ENCODE measurements around the gene PSMB7. TPM values are rescaled to one million over a fixed set of nuclear protein-coding genes. Genes with fewer than 3 reads are reported as not detected.
A peak's percentile ranks its signal among the peaks of the same experiment; 100 is the strongest.

PSMB7 gene
- total RNA-seq, 4 donors from 2014 or later: 74.7 to 181 (median 100) TPM

DNA sequence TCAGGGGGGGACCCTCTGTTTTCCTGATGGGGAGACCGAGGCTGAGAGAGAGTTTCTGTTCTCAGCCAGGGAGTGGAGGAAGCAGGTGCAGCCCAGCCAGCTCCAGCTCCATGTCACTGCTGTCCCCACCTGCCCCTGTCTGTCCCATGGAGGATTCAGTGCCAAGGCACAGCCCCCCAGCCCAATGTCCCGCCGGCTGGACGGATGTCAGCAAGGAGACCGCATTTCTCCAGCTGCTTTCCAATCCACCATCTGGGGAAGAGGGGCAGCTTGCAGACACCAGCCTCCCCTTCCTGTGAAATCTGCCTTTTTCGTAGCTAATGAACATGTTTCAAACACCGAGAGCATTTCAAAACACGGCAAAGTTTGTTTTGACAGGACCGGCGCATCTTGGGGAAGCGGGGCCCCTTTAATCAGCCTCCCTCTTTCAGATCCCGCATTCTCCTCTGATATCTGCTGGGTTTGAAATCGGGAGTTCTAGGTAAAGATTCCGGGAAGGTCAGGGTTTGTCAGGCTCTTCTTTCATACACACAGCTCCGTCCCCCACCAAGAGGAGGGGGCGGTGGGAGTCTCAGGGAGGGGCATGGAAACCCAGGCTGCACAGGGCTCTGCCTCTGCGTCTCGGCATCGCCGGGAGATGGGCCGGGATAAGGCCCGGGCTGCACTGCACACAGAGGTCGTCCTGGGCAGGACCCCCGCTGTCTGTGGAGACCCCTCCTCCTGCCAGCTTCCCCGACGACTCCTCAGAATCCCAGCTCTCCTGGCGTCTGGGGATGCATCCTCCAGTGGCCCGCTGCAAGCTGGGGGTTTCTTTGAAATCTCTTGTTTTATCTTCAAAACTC, 82.7 kb downstream of the PSMB7 start:
- Histone ChIP-seq H3K4me3 (no peak overlapping the region), H3K27me3 (no peaks in the 10 kb centered on the region), H3K4me1 (no peaks in the 10 kb centered on the region), H3K9me3 (peaks cover 0 to 7% (median 0%) of the 10 kb centered on the region in 4 donors), H3K27ac (peak overlapping the region in 1 of 4 donors; percentile 43), H3K36me3 (peaks cover 0 to 96% (median 2%) of the 10 kb centered on the region in 3 donors)
- WGBS, 2 donors: 72 to 76% methylated on average over 26 to 27 of the region's 28 CpGs
- no peak for TF ChIP-seq EP300 (IDR thresholded peaks at IDR 0.05)
- TF ChIP-seq POLR2A (IDR thresholded peaks at IDR 0.05): no peak
- TF ChIP-seq, protein P1, sequence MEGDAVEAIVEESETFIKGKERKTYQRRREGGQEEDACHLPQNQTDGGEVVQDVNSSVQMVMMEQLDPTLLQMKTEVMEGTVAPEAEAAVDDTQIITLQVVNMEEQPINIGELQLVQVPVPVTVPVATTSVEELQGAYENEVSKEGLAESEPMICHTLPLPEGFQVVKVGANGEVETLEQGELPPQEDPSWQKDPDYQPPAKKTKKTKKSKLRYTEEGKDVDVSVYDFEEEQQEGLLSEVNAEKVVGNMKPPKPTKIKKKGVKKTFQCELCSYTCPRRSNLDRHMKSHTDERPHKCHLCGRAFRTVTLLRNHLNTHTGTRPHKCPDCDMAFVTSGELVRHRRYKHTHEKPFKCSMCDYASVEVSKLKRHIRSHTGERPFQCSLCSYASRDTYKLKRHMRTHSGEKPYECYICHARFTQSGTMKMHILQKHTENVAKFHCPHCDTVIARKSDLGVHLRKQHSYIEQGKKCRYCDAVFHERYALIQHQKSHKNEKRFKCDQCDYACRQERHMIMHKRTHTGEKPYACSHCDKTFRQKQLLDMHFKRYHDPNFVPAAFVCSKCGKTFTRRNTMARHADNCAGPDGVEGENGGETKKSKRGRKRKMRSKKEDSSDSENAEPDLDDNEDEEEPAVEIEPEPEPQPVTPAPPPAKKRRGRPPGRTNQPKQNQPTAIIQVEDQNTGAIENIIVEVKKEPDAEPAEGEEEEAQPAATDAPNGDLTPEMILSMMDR (IDR thresholded peaks at IDR 0.05): no peak
- DNase-seq (ENCODE audit: low spot score in 2 of 2): no peak

DNA sequence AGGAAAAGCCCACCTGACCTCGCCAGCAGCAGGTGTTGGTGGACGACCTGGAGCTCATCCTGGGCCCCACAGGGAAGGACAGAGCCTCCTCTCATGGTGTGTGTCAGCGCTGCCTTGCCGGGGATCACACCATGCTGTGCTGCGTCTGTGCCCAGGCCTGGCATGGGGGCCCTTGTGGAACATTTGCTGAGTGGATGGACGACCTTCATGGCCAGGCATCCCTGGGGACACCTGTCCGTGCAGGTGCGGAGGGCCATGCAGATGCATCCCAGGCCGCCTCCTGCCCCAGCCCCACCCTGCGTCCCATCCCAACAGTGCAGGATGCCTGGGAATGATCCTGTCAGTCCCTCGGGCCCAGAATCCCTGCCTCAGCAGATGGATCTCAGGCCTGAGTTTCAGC, 83.7 kb downstream of the PSMB7 start:
- TF ChIP-seq, protein P1 (IDR thresholded peaks at IDR 0.05): no peak
- TF ChIP-seq EP300 (IDR thresholded peaks at IDR 0.05) (no peak), POLR2A (IDR thresholded peaks at IDR 0.05) (no peak)
- no peak for DNase-seq (ENCODE audit: low spot score in 2 of 2)
- 77 to 78% methylated on average over 7 to 10 of the region's 11 CpGs for WGBS, 2 donors
- no peaks in the 10 kb centered on the region for H3K27me3 ChIP-seq
- no peaks in the 10 kb centered on the region for H3K4me1 ChIP-seq
- peaks cover 0 to 96% (median 2%) of the 10 kb centered on the region in 3 donors for H3K36me3 ChIP-seq
- H3K9me3 ChIP-seq: no peaks in the 10 kb centered on the region
- no peak overlapping the region for H3K4me3 ChIP-seq
- H3K27ac ChIP-seq: peak overlapping the region in 1 of 4 donors; percentile 43

DNA sequence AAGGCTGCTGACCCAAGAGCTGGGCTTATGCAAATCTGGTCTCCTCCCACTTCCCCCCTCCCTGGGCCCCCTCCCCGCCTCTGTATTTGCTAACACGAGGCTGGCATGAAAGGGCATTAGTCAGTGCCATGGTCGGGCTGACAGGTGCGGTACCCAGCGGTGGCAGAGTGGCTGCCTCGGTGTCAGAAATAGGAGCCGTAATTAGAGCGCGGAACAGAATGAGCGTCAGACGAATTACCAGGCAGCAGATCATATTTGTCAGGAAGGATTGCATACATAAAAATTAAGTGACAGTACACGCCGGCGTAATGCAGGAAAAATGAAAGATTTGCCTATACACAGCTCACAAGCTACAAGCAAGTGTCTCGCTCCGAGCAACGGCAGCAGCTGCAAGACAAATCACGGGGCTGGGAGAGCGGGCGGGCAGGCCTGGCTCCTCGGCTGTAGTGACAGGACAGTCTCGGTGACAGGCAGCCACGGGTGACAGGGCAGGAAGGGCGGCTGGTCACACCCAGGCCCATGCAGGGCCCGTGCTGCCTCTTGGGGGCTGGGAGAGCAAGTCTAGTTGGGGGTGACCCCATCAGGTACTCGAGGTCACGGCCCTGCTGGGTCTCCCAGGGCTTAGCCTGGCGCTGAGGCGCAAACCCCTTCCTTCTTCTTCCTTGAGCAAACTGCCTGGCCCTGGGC, 85.1 kb downstream of the PSMB7 start:
- WGBS, 2 donors: 87 to 89% methylated on average over 28 to 29 of the region's 29 CpGs

DNA sequence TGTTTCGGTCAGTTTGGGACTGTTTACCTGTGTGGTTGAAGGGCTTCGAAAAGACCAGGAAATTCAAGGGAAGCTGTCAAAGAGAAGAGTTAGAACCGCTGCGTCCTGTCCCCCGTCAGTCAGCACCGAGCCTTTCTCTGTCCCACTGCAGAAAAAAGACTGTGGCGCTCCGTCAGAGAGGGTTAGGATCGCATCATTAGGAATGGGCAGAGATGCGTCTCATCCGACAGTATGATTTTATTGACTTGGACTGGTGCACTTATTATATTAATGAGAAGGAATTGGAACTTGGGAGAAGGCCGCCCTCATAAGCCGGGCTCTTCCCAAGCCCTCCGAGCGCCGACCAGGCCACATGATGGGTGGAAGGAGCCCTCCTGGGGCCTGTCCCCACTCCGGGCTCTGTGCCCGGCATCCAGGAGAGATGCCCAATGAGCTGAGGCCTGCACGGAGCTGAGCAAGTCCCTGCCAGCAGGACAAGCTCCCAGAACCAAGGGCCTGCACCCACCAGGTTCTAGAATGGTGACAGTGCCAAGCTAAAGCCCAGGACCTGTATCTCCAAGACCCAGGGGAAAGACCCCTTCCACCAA, 85.9 kb downstream of the PSMB7 start:
- no peaks in the 10 kb centered on the region for H3K27me3 ChIP-seq
- H3K27ac ChIP-seq: no peak overlapping the region
- peaks cover 0 to 92% (median 5%) of the 10 kb centered on the region in 3 donors for H3K36me3 ChIP-seq
- no peaks in the 10 kb centered on the region for H3K9me3 ChIP-seq
- WGBS, 2 donors: 81 to 87% methylated on average over 18 to 19 of the region's 19 CpGs
- TF ChIP-seq EP300 (IDR thresholded peaks at IDR 0.05) (no peak), POLR2A (IDR thresholded peaks at IDR 0.05) (no peak)
- TF ChIP-seq, protein P1 (IDR thresholded peaks at IDR 0.05): no peak
- no peak overlapping the region for H3K4me3 ChIP-seq
- no peaks in the 10 kb centered on the region for H3K4me1 ChIP-seq
- no peak for DNase-seq (ENCODE audit: low spot score in 2 of 2)

More for the DNA sequence above, 85.1 kb downstream of the PSMB7 start:
- TF ChIP-seq POLR2A (IDR thresholded peaks at IDR 0.05) (no peak), EP300 (IDR thresholded peaks at IDR 0.05) (no peak)
- TF ChIP-seq, protein P1 (IDR thresholded peaks at IDR 0.05): no peak
- Histone ChIP-seq H3K4me3 (no peak overlapping the region), H3K27ac (no peak overlapping the region), H3K9me3 (no peaks in the 10 kb centered on the region), H3K36me3 (peaks cover 0 to 95% (median 5%) of the 10 kb centered on the region in 3 donors), H3K27me3 (no peaks in the 10 kb centered on the region), H3K4me1 (no peaks in the 10 kb centered on the region)
- DNase-seq (ENCODE audit: low spot score in 2 of 2): no peak
